ENCODE results near the gene TMEM220.

The TMEM220 gene
- 0 to 0.20 reads per million in 2 donors for total RNA-seq

- DNase-seq, result peak in 1 of 5 experiments; percentile 26
These were observed at the start of gene TMEM220 for GRCh38 chr17:10729334-10730193. TMEM220 (minus strand) TSS chr17:10730023; CDS start chr17:10729851, 172 bp downstream.

DNA sequence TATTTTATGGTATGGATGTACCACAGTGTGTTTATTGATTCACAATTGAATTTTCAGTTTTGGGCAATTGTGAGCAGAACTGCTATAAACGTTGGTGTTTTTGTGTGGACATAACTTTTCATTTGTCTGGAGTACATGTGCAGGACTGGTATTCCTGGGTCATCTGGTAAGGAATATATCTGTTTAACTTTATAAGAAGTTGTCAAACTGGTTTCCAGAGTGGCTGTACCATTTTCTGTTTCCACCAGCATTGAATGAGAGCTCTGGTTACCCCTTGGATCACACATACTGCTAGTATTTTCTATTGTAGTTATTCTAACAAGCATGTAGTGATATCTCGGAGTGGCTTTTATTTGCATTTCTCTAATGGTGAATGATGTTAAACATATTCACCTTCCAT, 49.8 kb upstream of the TMEM220 start:
- no peak for DNase-seq

GRCh38 chr17:10777890-10778289, 48.1 kb upstream of the TMEM220 start:
- no peak for DNase-seq

DNA sequence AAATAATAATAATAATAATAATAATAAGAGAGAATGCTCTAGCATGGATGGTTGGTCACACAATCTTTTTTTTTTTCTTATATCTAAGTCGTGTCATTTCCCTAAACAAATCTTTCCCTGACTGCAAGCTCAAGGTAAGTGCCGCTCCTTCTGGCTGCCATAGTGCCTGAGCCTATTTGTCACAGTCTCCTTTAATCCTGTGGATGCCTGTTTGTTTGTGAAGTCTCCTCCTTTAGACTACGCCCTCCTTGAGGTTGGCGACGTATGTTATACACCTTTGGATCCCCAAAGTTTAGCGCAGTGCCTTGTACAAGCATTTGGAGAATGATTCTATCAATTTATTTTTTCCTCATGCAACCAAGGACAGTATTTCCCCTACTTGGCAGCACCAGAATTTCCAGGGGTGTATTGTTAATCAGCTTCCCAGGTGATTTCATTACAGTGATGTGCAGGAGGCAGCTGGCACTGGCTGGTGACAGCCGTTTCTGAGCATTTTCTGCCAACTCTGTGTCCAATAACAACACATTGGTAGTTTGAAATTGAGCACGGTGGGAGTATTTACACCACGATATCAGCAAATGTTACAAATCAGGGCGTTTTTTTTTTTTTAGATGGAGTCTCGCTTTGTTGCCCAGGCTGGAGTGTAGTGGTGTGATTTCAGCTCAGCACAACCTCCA, 47.4 kb upstream of the TMEM220 start:
- no peak for DNase-seq

- no peak for DNase-seq
These were observed 46.6 kb upstream of the TMEM220 start for GRCh38 chr17:10776381-10776780.

GRCh38 chr17:10775740-10776356, 46.0 kb upstream of the TMEM220 start:
- DNase-seq, result no peak

- DNase-seq, result no peak
These were observed 45.2 kb upstream of the TMEM220 start for GRCh38 chr17:10775058-10775457.

DNA sequence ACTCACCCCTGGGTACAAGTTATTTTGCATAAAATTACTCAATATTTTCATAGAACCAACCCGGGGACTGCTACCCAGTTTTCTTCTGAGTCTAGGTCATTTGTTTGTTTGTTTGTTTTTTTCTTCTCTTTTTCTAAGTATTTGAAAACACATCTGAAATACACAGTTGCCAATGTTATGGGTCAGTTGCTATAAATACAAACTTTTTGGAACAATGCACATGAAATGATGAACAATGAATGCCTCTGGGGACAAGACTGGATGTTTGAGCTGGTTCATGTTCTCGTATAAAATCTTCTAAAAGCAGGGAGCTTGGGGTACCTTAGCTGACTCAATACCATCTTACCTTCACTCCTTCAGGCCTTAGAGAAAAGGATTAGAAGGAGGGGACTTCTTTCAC, 43.6 kb upstream of the TMEM220 start:
- DNase-seq, result no peak

DNA sequence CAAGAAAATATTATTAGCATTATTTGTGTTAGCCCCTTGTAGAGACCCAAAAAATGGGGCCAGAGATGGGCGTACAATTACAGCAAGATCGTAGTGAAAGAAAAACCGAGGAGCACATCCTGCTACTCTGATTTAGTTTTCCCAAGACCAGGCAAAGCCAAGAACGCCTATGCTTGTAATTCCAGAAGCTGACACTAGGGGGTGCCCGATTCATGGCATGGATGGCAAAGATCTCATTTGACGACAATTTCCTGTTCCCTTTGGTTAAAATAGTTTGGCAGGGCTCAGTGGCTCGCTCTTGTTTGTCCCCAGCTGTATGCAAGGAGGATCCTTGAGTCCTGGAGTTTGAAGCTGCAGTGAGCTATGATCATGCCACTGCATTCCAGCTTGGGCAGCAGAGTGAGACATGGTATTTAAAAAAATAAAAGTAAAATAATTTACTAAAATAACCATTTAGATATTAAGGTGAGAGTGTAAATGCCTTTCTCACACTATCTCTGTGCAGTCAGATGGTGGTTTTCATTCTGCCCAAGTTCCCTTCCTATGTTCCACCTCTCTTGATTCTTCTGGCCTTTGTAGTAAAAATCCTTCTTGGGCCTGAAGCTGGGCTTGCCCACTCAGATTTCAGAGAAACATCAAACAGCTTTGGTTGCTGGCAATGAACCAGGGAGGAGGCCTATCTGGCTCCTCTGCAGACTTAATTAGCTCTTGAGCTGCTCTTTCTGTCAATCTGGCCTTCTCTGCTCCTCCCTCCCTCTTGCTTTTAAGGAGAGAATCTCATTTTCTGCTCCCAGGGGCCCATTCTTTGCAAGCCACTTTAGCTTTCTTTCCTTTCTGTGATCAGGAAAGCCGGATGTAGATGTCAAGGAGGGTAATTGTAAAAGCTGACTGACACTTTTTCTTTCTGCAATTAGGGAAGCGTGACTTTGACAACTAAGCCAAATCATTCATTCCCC, 42.9 kb upstream of the TMEM220 start:
- peak in 1 of 5 experiments; percentile 8 for DNase-seq

DNA sequence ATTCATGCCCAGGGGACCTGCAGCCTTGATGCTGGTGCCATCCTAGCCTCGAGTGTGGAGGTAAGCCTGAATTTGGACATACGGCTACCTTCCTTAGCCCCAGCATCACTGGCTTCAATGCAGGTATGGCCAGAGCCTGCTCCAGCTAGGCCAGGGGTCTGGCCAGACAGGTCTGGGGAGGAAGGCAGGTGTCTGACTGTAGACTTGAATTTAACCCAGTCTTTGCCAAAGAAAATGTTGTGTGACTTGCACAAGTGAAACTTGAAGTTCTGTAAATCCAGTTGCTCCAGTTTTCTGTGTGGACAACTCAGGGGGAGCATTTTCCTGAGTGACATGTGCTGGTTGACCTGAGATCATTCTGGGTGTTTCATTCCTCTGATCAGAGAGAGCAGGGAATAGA, 41.3 kb upstream of the TMEM220 start:
- DNase-seq, result no peak

DNA sequence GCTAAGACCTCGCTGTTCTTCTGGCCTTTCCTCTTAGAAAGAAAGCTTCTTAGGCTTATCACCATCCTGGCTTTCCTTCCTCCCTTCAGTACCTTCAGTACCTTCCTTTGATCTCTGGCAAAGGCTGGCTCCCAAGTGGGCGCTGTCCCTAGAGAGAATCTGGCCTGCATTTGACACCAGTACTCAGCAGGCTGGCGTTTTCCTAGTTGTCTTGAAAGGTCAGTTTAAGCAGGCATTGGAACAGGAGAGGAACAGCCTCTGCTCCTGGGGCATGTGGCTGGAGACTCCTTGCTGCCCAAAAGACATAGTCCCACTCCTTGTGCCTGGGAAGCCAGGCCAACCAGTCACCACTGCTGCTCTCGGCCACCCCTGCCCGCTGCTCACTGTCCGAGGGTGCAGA, 40.0 kb upstream of the TMEM220 start:
- no peak for DNase-seq

DNA sequence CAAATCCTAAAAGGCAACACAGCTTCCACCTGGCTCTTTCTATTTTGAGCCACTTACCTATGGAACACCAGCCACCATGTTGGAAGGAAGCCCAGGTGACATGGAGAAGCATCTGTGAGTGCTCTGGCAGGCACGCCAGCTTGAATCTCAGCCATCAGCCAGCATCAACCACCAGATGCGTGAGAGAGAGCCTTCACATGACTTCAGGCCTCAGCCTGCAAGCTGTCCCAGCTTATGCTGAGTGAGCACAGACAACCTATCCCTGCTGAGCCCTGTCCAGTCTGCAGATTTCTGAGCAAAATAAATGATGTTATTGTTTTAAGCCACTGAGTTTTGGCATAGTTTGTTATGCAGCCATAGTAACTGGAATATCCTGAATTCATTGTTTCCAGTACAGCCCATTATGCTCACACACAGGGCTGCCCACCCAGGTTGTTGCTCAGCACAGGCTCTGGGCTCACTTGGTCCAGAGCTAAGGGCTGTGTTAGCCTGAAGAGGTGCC, 39.0 kb upstream of the TMEM220 start:
- no peak for DNase-seq

DNA sequence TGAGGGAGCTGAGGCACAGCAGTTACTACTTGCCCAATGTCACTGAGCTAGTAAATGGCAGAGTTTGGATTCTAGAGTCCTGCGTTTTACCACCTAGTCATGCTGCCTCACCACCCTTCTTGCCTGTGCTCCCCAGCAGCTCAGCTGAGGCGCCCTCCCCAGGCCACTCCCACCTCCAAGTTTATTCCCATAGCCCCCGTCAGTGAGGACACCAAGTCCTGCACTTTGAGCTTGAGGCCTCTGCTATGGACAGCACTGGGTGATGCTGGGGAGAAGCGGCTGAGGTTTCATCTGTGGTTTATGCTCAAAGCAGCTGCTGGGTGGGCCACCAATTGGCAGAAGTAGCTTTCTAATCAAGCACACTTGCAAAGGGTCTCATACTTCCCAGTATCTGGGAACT, 37.4 kb upstream of the TMEM220 start:
- DNase-seq, result no peak

- DNase-seq, result no peak
These were observed 32.2 kb upstream of the TMEM220 start for GRCh38 chr17:10762037-10762436.

DNA sequence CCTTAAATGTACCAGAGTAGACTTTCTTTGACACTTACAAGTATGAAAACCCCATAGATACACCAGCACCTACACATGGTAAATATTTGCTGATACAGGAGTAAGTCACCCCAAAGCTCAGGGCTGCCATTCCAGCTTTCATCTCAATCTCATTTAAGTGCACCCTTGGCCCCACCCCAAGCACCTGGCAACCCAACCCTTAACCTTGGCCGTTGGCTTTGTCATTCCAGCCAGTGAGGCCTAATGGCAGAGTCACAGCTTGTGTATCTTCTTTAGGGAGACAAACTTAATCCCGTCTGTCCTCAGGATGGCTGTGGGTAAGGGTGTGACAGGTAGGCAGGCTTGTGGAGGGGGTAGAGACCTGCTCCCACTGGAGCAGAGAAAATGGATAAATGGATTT, 31.5 kb upstream of the TMEM220 start:
- no peak for DNase-seq

DNA sequence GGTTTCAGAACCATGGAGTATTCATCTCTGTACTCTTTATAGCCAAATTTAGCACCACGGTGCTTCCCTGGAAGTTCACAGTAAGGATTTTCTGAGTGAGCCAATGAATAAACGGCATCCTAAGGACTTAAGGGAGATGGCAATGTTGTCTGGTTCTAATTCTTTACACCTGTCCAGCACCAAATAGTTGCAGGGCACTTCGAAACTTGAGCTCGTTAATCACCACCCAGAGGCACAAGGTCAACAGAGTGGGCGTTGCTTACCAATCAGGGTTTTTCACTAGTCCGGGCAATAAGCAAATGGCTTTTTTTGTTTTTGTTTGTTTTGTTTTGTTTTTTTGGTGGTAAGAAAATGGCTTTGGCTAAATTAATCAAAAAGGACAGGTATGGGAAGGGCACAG, 28.2 kb upstream of the TMEM220 start:
- DNase-seq, result no peak

DNA sequence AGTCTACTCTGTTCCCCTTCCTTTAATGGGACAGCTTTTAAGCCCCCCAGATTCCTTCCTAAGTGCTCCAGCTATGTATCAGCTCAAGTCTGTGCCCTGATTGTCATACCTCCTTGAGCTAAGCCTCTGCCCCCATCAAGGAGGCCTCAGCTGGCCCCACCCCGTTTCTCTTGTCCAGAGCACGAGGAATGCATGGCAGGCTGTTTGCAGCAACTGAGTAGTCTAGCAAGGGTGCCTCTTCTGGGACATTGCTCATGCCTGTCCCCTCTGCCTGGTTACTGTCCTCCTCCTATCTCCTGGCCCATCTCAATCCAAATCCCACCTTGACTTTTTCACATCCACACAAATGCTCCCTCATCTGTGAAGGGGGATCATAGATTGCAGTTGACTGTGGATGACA, 27.8 kb upstream of the TMEM220 start:
- no peak for DNase-seq

- no peak for DNase-seq
These were observed 27.2 kb upstream of the TMEM220 start for GRCh38 chr17:10757067-10757466.

- DNase-seq, result no peak
These were observed 26.8 kb upstream of the TMEM220 start for GRCh38 chr17:10756619-10757018.

DNA sequence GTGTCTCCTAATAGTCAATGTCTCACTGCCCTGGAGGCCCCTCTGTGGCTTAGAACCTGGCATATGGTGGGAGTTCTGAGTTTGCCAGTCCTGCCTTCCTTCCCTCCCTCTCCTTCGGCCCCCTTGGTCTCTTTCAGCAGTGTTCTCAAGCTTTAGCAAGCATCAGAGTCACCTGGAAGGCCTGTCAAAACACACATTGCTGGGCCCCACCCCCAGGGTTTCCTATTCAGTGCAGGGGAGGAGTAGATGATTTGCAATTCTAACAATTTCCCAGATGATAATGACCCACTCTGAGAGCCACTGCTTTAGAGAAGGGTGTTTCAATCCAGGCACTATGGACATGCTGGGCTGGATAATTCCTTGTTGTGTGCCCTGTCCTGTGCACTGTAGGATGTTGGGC, 26.4 kb upstream of the TMEM220 start:
- no peak for DNase-seq

DNA sequence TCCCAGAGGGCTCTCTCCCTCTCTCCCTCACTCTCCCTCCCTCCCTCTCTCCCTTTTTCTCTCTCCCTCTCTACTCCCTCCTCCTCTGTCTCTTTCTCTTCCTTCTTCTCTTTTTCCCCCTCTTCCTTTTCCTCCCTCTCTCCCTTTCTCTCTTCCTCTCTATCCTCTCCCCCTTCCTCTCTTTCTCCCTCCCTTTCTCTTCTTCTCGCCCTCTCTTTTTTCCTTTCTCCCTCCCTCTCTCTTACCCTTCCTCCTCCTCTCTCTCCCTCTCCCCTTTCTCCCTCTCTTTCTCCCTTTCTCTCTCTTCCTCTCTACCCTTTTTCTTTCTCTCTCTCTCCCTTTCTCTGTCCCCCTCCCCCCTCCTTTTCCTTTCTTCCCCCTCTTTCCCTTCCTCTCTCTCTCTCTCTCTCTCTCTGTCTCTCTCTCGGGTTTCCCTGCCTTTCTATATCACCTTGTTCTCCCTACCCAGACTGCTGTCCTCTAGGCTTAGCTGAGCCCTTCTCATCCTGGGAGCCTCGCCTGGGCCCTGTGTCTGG, 25.8 kb upstream of the TMEM220 start:
- DNase-seq, result no peak

All from T-helper 2 cell (primary cell).